ENCODE results near the gene SIPA1.
"Not testable (repeated sequence)": the region's sequence is repeated elsewhere in the genome, so short reads cannot be mapped to it uniquely, and the experiment has no call there.

DNA sequence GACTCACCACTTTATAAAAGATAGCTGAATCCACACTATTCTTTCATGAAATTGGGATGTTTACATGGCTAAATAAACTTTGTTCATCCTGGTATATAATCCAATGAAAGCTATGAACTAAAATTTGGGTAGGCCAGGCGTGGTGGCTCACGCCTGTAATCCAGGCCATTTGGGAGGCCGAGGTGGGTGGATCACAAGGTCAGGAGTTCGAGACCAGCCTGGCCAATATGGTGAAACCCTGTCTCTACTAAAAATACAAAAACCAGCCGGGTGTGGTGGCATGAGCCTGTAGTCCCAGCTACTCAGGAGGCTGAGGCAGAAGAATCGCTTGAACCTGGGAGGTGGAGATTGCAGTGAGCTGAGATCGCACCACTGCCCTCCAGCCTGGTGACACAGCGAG, 53.9 kb downstream of the SIPA1 start:
- TF ChIP-seq, protein P1, sequence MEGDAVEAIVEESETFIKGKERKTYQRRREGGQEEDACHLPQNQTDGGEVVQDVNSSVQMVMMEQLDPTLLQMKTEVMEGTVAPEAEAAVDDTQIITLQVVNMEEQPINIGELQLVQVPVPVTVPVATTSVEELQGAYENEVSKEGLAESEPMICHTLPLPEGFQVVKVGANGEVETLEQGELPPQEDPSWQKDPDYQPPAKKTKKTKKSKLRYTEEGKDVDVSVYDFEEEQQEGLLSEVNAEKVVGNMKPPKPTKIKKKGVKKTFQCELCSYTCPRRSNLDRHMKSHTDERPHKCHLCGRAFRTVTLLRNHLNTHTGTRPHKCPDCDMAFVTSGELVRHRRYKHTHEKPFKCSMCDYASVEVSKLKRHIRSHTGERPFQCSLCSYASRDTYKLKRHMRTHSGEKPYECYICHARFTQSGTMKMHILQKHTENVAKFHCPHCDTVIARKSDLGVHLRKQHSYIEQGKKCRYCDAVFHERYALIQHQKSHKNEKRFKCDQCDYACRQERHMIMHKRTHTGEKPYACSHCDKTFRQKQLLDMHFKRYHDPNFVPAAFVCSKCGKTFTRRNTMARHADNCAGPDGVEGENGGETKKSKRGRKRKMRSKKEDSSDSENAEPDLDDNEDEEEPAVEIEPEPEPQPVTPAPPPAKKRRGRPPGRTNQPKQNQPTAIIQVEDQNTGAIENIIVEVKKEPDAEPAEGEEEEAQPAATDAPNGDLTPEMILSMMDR (conservative IDR thresholded peaks at IDR 0.05; ENCODE audit: low read length) = not testable (repeated sequence)
- not testable (repeated sequence) for TF ChIP-seq EZH2phosphoT487 (IDR thresholded peaks at IDR 0.05; ENCODE audit: borderline replicate concordance, low read depth, low read length)
